ENCODE results near the gene SNRNP70.
"Not testable (repeated sequence)": the region's sequence is repeated elsewhere in the genome, so short reads cannot be mapped to it uniquely, and the experiment has no call there.

DNA sequence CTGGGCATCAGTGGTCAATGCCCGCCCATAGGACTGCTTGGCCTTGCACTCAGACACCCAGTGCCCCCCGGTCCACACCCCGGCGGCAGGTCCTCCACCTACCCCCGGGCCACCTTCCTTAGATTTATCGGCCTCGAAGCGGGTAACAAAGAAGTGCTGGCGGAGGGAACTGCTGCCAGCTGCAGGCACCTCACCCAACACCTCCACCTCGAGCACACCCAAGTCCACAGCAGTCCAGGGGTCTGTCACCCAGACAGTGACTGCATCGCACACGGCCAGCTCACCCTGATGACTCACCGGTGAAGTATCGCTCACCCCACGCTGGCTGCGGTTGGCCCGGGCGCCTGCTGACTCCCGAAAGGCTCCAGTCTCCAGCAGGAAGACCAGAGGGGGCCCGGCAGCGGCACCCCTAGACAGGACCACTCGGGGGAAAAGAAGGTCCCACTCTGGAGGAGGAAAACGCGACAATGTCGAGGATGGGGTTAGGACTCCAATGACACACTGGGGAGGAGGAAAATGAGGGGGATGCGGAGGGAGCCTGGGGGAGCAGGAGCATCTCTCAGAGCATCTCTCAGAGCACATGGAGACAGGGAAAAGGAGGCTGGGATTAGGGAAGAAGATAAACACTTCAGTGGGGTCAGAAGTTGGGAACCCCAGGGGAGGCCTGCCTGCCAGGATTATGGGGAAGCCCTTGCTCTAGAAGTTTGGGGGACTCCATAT is 46.5 kb upstream of the SNRNP70 start:
- TF ChIP-seq, protein P1, sequence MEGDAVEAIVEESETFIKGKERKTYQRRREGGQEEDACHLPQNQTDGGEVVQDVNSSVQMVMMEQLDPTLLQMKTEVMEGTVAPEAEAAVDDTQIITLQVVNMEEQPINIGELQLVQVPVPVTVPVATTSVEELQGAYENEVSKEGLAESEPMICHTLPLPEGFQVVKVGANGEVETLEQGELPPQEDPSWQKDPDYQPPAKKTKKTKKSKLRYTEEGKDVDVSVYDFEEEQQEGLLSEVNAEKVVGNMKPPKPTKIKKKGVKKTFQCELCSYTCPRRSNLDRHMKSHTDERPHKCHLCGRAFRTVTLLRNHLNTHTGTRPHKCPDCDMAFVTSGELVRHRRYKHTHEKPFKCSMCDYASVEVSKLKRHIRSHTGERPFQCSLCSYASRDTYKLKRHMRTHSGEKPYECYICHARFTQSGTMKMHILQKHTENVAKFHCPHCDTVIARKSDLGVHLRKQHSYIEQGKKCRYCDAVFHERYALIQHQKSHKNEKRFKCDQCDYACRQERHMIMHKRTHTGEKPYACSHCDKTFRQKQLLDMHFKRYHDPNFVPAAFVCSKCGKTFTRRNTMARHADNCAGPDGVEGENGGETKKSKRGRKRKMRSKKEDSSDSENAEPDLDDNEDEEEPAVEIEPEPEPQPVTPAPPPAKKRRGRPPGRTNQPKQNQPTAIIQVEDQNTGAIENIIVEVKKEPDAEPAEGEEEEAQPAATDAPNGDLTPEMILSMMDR (IDR thresholded peaks at IDR 0.05): not testable (repeated sequence)
- not testable (repeated sequence) for TF ChIP-seq POLR2A (IDR thresholded peaks at IDR 0.05)
